Stimulated activated naive CD8-positive, alpha-beta T cell treated with anti-CD3 and anti-CD28 coated beads, Interleukin-15, Interleukin-2, amounts not matched to agents 100 ng/mL and 50 ng/mL, for 24 hours (primary cell): ENCODE results near the gene CYP8B1.

Experiments
- H3K27ac Mint-ChIP-seq: one replicate; pipeline ENCODE4 v1.8.0; 2021; ENCODE audit warnings: mild to moderate bottlenecking, mixed read lengths
- H3K27me3 Mint-ChIP-seq: one replicate; pipeline ENCODE4 v1.8.0; 2021; ENCODE audit warnings: mixed read lengths
- H3K36me3 Mint-ChIP-seq: one replicate; pipeline ENCODE4 v1.8.0; 2021; ENCODE audit warnings: low read depth, mixed read lengths
- H3K4me1 Mint-ChIP-seq: one replicate; pipeline ENCODE4 v1.8.0; 2021; ENCODE audit warnings: low read depth, mixed read lengths
- H3K4me3 Mint-ChIP-seq: one replicate; pipeline ENCODE4 v1.8.0; 2021; ENCODE audit warnings: mild to moderate bottlenecking, mixed read lengths
- H3K9me3 Mint-ChIP-seq: one replicate; pipeline ENCODE4 v1.8.0; 2021; ENCODE audit warnings: mixed read lengths

Gene CYP8B1, protein sequence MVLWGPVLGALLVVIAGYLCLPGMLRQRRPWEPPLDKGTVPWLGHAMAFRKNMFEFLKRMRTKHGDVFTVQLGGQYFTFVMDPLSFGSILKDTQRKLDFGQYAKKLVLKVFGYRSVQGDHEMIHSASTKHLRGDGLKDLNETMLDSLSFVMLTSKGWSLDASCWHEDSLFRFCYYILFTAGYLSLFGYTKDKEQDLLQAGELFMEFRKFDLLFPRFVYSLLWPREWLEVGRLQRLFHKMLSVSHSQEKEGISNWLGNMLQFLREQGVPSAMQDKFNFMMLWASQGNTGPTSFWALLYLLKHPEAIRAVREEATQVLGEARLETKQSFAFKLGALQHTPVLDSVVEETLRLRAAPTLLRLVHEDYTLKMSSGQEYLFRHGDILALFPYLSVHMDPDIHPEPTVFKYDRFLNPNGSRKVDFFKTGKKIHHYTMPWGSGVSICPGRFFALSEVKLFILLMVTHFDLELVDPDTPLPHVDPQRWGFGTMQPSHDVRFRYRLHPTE

DNA sequence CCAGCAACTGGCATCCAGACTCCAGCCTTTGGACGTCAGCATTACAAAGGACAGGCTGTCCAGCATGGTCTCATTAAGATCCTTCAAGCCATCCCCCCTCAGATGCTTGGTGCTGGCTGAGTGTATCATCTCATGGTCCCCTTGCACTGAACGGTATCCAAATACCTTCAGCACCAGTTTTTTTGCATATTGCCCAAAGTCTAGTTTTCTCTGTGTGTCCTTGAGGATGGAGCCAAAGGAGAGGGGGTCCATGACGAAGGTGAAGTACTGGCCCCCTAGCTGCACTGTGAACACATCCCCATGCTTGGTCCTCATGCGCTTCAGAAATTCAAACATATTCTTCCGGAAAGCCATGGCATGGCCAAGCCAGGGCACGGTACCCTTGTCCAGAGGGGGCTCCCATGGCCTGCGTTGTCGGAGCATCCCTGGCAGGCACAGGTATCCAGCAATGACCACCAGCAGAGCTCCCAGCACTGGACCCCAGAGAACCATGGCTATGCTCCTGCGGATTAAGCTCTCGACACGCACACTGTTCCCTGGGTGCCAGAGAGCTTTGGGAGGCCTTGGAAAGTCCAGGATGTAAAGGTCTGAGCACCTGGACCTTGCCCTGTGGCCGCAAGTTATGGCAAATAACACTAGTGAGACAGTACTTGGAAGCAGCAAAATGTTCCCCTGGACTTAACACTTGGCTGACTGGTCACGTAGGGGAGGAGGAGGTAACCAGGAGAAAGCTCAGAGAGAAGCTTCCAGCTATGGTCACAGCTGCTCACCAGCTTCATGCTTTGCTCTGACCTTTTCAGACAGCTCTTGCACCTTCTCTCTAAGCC is at the start of gene CYP8B1:
CYP8B1 (minus strand) TSS at position 555 of the 827 bp plus-strand sequence; CDS start at position 492, 63 bp downstream.
- H3K27me3 Mint-ChIP-seq, result peaks cover 7% of the 10 kb centered on the region
- no peak within 1 kb of the TSS for H3K27ac Mint-ChIP-seq
- H3K9me3 Mint-ChIP-seq, result no peaks in the 10 kb centered on the region
- H3K4me3 Mint-ChIP-seq, result no peak within 1 kb of the TSS
- H3K4me1 Mint-ChIP-seq, result no peaks in the 10 kb centered on the region
- no peaks in the 10 kb centered on the region for H3K36me3 Mint-ChIP-seq

DNA sequence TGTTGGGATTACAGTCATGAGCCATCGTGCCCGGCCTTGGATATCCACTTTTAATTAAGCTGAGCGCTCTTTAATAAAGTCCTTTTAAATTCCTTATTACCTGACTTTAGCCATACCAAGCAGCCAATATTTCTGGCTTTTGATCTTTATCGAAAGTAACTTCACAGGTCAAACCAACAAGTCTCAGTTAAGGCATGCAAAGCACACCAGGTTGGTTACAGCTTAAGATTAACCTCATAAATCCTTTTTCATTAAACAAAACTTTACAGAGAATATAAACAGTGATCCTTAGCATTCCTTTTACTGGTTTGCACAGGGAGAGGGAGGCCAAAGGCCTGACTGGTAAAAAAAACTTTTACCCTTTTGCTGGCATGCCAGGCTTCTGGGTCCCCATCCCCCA is 47.9 kb upstream of the CYP8B1 start:
- Mint-ChIP-seq H3K27me3 (no peaks in the 10 kb centered on the region), H3K27ac (no peak overlapping the region), H3K36me3 (peaks cover 4% of the 10 kb centered on the region), H3K4me1 (peaks cover 10% of the 10 kb centered on the region), H3K4me3 (no peak overlapping the region), H3K9me3 (peaks cover 17% of the 10 kb centered on the region)

DNA sequence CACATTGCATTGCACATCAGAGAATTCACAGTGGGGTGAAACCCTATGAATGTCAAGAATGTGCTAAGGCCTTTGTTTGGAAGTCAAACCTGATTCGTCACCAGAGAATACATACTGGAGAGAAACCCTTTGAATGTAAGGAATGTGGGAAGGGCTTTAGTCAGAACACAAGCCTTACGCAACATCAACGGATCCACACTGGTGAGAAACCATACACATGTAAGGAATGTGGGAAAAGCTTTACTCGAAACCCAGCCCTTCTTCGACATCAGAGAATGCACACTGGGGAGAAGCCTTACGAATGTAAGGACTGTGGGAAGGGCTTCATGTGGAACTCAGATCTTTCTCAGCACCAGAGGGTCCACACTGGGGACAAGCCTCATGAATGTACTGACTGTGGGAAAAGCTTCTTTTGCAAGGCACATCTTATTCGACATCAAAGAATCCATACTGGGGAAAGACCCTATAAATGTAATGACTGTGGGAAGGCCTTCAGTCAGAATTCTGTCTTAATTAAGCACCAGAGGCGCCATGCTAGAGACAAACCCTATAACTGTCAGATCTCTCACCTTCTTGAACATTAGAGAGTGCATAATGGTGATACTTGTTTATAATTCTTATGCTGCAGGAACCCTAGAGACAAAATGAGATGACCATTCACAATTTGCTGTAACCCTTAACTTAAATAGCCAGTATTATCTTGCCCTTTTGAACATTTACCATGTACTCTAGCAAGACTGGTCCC is 39.3 kb upstream of the CYP8B1 start:
- Mint-ChIP-seq H3K36me3 (peaks cover 47% of the 10 kb centered on the region), H3K4me1 (no peaks in the 10 kb centered on the region), H3K27me3 (no peaks in the 10 kb centered on the region), H3K9me3 (peaks cover 52% of the 10 kb centered on the region), H3K27ac (no peak overlapping the region), H3K4me3 (no peak overlapping the region)

DNA sequence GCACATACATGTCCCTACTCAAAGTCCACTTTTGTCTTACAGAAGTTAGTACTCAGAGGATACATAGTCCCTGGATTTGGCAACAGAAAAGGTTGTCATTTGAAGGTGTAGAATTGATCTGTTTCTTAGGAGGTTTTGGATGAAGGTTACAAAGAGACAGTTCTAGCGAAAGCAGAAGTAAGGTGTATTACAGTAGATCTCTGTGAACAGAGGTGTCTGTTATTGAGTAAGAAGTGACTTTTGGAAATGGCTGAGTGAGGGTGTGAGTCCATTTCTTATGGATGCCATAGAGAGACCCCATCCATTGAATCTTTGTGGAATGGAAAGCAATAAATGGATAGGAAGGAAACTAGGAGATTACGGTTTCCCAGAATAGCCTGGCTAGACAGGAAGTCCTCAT is 35.9 kb upstream of the CYP8B1 start:
- H3K9me3 Mint-ChIP-seq, result peaks cover 37% of the 10 kb centered on the region
- no peak overlapping the region for H3K27ac Mint-ChIP-seq
- H3K4me3 Mint-ChIP-seq, result no peak overlapping the region
- H3K27me3 Mint-ChIP-seq, result peaks cover 9% of the 10 kb centered on the region
- peaks cover 3% of the 10 kb centered on the region for H3K4me1 Mint-ChIP-seq
- H3K36me3 Mint-ChIP-seq, result peaks cover 42% of the 10 kb centered on the region

DNA sequence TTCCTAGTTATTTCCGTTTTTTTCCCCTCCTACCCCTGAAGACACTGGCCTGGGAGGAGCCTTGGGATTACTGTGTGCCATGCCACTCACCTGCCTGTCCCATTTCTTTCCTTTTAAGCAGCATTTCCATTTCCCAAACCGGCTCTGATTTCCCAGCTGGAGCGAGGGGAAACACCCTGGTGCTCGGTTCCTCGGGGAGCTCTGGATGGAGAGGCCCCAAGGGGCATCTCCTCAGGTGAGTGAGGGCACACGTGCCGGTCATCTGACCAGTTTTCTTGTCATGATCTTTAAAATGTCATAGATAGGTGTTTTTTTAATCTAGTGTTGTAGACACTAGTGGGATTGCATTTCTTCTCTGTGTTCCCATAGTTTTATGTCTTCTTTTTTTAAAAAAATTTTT is 33.0 kb upstream of the CYP8B1 start:
- Mint-ChIP-seq H3K9me3 (peaks cover 26% of the 10 kb centered on the region), H3K27ac (no peak overlapping the region), H3K27me3 (peaks cover 32% of the 10 kb centered on the region), H3K4me1 (peaks cover 11% of the 10 kb centered on the region), H3K36me3 (peaks cover 21% of the 10 kb centered on the region), H3K4me3 (no peak overlapping the region)

DNA sequence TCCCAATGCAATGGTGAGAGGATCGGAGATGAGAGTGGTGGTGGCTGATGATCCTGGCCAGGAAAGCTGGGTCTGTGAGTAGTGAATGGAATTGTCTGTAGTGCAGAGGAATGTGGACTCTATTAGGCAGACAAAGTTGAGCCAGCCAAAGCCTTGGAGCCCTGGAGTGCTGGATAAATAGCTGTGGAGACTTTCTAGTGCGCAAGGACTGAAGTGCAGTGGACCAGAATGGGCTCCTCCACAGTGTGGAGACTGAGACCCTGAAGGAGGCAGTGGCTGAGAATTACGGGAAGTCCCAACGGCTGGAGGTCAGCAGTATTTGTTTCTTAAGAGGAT is 31.1 kb upstream of the CYP8B1 start:
- peaks cover 23% of the 10 kb centered on the region for H3K9me3 Mint-ChIP-seq
- H3K27me3 Mint-ChIP-seq, result peaks cover 42% of the 10 kb centered on the region
- H3K4me1 Mint-ChIP-seq, result peaks cover 11% of the 10 kb centered on the region
- H3K36me3 Mint-ChIP-seq, result peaks cover 12% of the 10 kb centered on the region
- H3K4me3 Mint-ChIP-seq, result peak overlapping the region; percentile 17
- H3K27ac Mint-ChIP-seq, result peak overlapping the region; percentile 23

DNA sequence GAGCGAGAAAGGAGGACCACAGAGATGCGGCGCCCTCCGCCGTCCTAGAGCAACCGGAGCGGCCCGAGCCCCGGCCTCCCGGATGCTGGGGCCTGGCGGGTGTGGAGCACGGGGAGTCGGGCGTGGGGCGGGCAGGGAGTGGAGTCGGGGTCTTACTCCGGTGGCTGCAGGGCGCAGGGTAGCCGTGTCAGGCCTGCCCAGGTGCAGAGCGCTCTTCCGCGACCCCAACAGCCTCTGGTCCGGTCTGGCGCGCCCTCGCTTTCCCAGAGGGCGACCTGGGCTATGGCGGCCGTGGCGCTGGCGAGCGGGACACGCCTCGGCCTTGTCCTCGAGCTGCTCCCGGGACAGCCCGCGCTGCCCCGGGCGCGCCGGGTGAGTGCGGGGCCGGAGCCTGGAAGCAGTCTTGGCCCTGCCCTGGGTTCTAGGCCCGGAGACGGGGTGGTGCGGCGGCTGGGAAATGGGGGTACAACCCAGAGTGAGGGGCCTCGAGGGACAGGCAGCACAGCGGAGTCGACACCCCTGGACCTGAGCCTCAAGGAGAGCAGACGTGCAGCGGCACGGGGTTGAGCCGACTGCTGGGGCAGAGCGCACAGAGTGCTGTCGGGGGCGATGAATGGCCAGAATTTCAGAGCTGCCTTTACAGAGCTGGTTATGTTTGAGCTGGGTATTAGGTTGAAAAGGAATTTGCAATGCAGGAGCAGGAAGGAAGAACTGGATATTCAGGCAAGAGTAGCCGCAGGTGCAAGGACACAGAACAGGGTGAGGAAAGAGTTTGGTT is 30.6 kb upstream of the CYP8B1 start, which contains the start of gene ZNF662:
ZNF662 (plus strand) TSS at position 73 of the 778 bp plus-strand sequence. CDS start 1,973 bp downstream, outside the sequence.
- Mint-ChIP-seq H3K36me3 (peaks cover 12% of the 10 kb centered on the region), H3K27ac (peak within 1 kb of the TSS; percentile 23), H3K9me3 (peaks cover 23% of the 10 kb centered on the region), H3K27me3 (peaks cover 42% of the 10 kb centered on the region), H3K4me3 (peak within 1 kb of the TSS; percentile 65), H3K4me1 (peaks cover 11% of the 10 kb centered on the region)

DNA sequence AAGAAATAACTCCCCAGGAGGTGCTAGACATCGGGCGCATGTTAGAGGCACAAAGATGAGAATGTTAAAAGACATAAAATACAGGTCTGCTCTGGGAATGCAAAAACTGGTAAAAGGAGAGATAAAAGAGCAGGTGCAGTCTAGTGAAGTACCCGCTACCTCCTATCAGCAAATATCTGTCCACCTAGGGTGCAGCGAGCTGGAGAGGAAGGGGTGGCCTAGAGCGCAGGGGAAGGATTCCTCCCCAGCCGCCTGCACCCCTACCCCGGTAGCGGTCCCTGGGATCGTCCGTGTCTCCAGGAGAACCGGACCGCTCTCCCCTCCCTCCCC is 30.0 kb upstream of the CYP8B1 start:
- H3K27me3 Mint-ChIP-seq, result peaks cover 42% of the 10 kb centered on the region
- peaks cover 11% of the 10 kb centered on the region for H3K4me1 Mint-ChIP-seq
- H3K4me3 Mint-ChIP-seq, result peak overlapping the region; percentile 65
- peaks cover 23% of the 10 kb centered on the region for H3K9me3 Mint-ChIP-seq
- H3K27ac Mint-ChIP-seq, result peak overlapping the region; percentile 9
- H3K36me3 Mint-ChIP-seq, result peaks cover 9% of the 10 kb centered on the region

DNA sequence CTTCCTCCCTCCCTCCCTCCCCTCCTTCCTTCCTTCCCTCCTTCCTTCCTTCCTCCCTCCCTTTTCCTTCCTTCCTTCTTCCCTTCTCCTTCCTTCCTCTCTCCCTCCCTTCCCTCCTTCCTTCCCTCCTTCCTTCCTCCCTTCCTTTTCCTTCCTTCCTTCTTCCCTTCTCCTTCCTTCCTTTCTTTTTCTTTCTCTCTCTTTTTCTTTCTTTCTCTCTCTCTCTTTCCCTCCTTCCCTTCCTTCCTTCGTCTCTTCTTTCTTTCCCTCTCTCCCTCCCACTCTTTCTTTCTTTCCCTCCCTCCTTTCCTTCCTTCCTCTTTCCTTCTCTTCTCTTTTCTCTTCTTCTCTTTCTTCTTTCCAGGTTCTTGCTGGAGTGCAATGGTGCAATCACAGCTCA is 28.4 kb upstream of the CYP8B1 start:
- H3K4me3 Mint-ChIP-seq, result no peak overlapping the region
- H3K27ac Mint-ChIP-seq, result no peak overlapping the region
- peaks cover 20% of the 10 kb centered on the region for H3K9me3 Mint-ChIP-seq
- H3K27me3 Mint-ChIP-seq, result peaks cover 42% of the 10 kb centered on the region
- no peaks in the 10 kb centered on the region for H3K36me3 Mint-ChIP-seq
- peaks cover 11% of the 10 kb centered on the region for H3K4me1 Mint-ChIP-seq

DNA sequence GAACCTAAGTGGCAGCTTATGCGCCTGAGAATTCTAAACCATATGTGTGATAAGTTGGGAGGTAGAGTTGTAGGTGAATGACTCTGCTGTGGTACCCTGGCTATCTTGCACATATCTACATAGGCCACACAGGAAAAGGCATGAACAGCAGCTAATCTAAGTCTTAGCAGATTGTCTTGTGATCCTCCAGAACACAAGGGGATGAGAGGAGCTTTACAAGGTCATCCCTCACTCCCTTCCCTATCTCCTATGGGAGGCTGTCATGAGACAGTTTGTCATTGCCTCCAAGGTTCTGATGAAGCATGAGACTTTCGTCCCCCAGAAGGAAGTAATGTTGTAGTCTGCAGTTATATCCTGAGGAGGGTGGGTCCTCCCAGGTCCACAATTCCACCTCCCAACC is 26.6 kb upstream of the CYP8B1 start:
- peaks cover 11% of the 10 kb centered on the region for H3K4me1 Mint-ChIP-seq
- no peak overlapping the region for H3K4me3 Mint-ChIP-seq
- no peaks in the 10 kb centered on the region for H3K36me3 Mint-ChIP-seq
- H3K27me3 Mint-ChIP-seq, result peaks cover 40% of the 10 kb centered on the region
- H3K9me3 Mint-ChIP-seq, result peaks cover 20% of the 10 kb centered on the region
- H3K27ac Mint-ChIP-seq, result no peak overlapping the region

DNA sequence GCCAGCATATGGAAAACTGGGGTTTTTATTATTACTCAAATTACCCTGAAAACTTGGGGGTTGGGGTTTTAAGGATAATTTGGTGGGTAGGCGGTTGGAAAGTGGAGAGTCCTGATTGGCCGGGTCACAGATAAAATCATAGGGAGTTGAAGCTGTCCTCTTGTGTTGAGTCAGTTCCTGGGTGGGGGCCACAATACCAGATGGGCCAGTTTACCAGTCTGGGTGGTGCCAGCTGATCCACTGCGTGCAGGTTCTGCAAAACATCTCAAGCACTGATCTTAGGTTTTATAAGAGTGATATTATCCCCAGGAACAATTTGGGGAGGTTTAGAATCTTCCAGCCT is 25.4 kb upstream of the CYP8B1 start:
- H3K27me3 Mint-ChIP-seq, result peaks cover 31% of the 10 kb centered on the region
- H3K9me3 Mint-ChIP-seq, result peaks cover 20% of the 10 kb centered on the region
- H3K4me3 Mint-ChIP-seq, result no peak overlapping the region
- peaks cover 6% of the 10 kb centered on the region for H3K4me1 Mint-ChIP-seq
- H3K36me3 Mint-ChIP-seq, result no peaks in the 10 kb centered on the region
- H3K27ac Mint-ChIP-seq, result no peak overlapping the region

DNA sequence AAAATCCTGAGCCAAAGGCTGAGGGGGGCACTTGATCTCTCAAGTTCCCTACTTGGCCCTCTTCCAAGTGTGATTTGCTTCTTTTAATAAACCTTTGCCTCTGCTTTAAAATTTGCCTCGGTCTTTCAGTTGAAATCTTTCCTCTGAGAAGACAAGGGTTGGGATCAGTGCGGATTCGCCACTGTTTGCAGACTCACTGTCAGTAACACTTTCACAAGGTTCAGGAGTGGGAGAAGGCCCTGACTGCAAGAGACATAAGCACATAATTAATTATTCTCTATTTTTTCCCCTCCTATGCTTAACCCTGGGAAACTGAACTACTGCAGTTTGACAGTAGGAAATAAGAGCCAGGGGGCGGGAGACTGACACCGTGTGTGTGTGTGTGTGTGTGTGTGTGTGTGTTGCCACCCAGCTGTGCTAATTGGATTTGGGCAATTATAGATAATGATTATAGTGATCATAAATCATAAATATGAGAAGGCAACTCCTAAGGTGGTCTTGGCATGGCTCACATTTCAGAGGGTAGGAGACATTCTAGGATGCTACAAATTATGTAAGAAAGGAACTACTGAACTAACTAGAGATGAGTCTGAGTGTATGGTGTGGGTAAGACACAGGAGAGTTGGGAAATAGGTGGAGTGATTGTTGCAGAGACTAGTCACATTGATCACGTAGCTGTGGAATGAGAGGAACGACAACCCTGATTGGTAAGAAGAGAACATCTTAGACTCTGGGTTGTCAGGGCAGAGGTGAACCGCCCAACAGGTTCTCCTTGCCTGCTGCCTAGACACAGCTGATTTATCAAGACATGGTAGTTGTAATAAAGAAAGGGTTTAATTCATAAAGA is 24.8 kb upstream of the CYP8B1 start:
- Mint-ChIP-seq H3K9me3 (peaks cover 19% of the 10 kb centered on the region), H3K27me3 (peaks cover 27% of the 10 kb centered on the region), H3K4me3 (no peak overlapping the region), H3K4me1 (peaks cover 2% of the 10 kb centered on the region), H3K36me3 (no peaks in the 10 kb centered on the region), H3K27ac (no peak overlapping the region)

DNA sequence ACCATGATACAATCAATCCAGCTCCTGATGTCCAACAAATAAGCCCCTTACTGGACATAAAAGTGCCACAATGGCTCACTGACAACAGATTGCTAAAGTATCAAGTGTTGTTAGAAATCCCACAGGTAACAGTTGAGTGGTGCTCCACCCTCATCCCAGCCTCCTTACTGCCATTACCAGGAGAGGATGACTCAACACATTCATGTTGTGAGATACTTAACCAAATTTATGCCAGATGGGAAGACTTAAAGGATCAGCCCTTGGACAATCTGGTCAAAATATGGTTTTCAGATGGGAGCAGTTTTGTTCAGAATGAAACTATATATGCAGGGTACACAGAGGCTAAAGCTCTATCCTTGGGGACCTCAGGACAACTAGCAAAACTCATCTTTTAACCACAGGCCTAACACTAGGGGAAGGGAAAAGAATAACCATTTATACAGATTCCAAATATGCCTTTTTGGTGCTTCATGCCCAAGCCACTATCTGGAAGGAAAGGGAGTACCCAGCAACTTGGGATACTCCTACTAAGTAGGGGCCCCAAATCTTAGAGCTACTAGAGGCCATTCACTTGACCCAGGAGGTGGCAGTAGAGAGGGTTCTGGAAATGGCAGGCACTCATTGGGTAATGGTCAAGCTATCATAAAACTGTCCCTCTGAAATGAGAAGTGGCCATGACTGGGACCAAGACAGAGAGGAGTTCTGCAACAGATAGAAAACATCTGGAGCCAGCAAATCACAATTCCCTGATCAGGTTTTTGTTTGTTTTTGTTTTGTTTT is 23.4 kb upstream of the CYP8B1 start:
- Mint-ChIP-seq H3K27me3 (peaks cover 13% of the 10 kb centered on the region), H3K4me3 (no peak overlapping the region), H3K9me3 (peaks cover 7% of the 10 kb centered on the region), H3K36me3 (no peaks in the 10 kb centered on the region), H3K27ac (no peak overlapping the region), H3K4me1 (no peaks in the 10 kb centered on the region)
